ENCODE data around the gene EML1. TPM values are rescaled to one million over a fixed set of nuclear protein-coding genes. Genes with fewer than 3 reads are reported as not detected.

EML1 gene
- total and polyA plus RNA-seq, 2 of the 13 experiments (the other 11 are each of a cell fraction or from before 2014, with no cell fraction given) = 0.59 to 1.7 TPM

GRCh38 chr14:99751539-99752485 lies 41.4 kb upstream of the EML1 start:
- H3K4me3 ChIP-seq (replicated peaks in 1 of 3; ENCODE audit: insufficient read depth in 1 of 3, low read depth in 2 of 3, low read length in 3 of 3) = no peak overlapping the region
- intact Hi-C loops (cut with micrococcal nuclease; ENCODE audit: unreplicated experiment) (no loop called here), in situ Hi-C loops (cut with HindIII; ENCODE audit: extremely low pct_ligation_motif_present, low pct_unique_long_range_greater_than_20kb) (no loop called here)
- CTCF ChIA-PET (ENCODE audit: low intra/inter-chr PET ratio, low total read pairs) = no interaction called here
- DNase-seq (ENCODE audit: low spot score) (no peak), FAIRE-seq (no peak), ATAC-seq (no peak)
- 42% methylated on average over 24 of the region's 25 CpGs for WGBS (ENCODE audit: low lambda C conversion rate)
- H3K79me2 ChIP-seq (ENCODE audit: insufficient read depth, low read length) = no peaks in the 10 kb centered on the region
- H3K4me1 ChIP-seq (ENCODE audit: insufficient read depth, low read length) = peaks cover 6% of the 10 kb centered on the region; the same call in 1 of the 2 replicates
- BruUV-seq (replicated peaks) = no TSS peak
- H3K9ac ChIP-seq (ENCODE audit: insufficient read depth, low read depth, low read length) = no peak overlapping the region
- H2AFZ ChIP-seq (ENCODE audit: low read length) = no peak overlapping the region
- TF ChIP-seq PBX3 (CRISPR knock-in tag; IDR thresholded peaks at IDR 0.05; ENCODE audit: borderline replicate concordance) (no peak), BORCS8-MEF2B (CRISPR knock-in tag; IDR thresholded peaks at IDR 0.05) (no peak), ZNF33B (CRISPR knock-in tag; IDR thresholded peaks at IDR 0.05) (no peak), GLI4 (CRISPR knock-in tag; IDR thresholded peaks at IDR 0.05; ENCODE audit: borderline replicate concordance) (no peak), PITX1 (CRISPR knock-in tag; IDR thresholded peaks at IDR 0.05) (no peak), ZNF18 (CRISPR knock-in tag; IDR thresholded peaks at IDR 0.05; ENCODE audit: insufficient replicate concordance) (no peak), TARDBP (CRISPR knock-in tag; IDR thresholded peaks at IDR 0.05) (no peak), ZNF143 (CRISPR knock-in tag; IDR thresholded peaks at IDR 0.05) (no peak), ZNF552 (CRISPR knock-in tag; IDR thresholded peaks at IDR 0.05; ENCODE audit: borderline replicate concordance) (no peak), SRF (IDR thresholded peaks at IDR 0.05; ENCODE audit: low read depth, low read length) (no peak), CERS6 (CRISPR knock-in tag; IDR thresholded peaks at IDR 0.05) (no peak), ZNF205 (CRISPR knock-in tag; IDR thresholded peaks at IDR 0.05) (no peak), ZNF468 (CRISPR knock-in tag; IDR thresholded peaks at IDR 0.05) (no peak)
- peaks cover 3 to 69% of the 10 kb centered on the region in 2 experiments; a peak in 4 of 5 replicates for H3K27me3 ChIP-seq (ENCODE audit: control insufficient read depth in 1 of 2, insufficient read depth in 2 of 2, low read length in 2 of 2)
- POLR2A ChIA-PET = no interaction called here
- no peaks in the 10 kb centered on the region for H4K20me1 ChIP-seq (ENCODE audit: insufficient read depth, low read length)
- no peaks in the 10 kb centered on the region for H3K36me3 ChIP-seq (replicated peaks in 1 of 2; ENCODE audit: control insufficient read depth in 1 of 2, insufficient read depth in 2 of 2, low read length in 2 of 2)
- H3K9me3 ChIP-seq (ENCODE audit: low read length) = no peaks in the 10 kb centered on the region
- H3K27ac ChIP-seq (ENCODE audit: extremely low read length, insufficient read depth, low read length) = no peak overlapping the region
- no peak overlapping the region for H3K4me2 ChIP-seq (ENCODE audit: low read depth, low read length)
